GM19468 (cell line): ENCODE results near the gene ALDH9A1.
"Not testable (repeated sequence)": the region's sequence is repeated elsewhere in the genome, so short reads cannot be mapped to it uniquely, and the experiment has no call there.

ENCODE experiments used
- ATAC-seq: cut with Tn5 transposase; IDR thresholded peaks from one replicate; pipeline ENCODE4 v1.9.1; 2021; ENCODE audit warnings: mild to moderate bottlenecking, moderate library complexity, moderate number of reproducible peaks; ENCODE audit not compliant: unreplicated experiment; ENCODE audit errors: extremely low read depth

The ALDH9A1 gene

DNA sequence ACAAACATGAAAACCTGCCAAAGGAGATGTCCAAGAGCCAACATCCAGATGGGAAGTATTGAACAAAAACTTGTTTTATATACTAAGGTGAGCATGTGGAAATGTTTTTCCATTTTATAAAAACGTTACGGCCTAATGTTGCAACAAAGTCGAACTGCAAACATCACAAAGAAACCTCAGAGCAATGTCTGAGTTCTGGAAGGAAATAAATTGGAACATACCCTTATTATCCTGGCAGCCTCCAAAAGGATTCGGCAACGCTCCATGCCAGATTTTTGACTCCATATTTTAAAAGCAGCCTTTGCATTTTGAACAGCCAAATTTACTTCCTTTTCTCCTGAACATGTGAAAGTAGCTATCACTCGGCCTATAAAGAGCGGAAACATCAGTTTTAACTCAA, 3.3 kb downstream of the ALDH9A1 start:
- ATAC-seq = no peak

DNA sequence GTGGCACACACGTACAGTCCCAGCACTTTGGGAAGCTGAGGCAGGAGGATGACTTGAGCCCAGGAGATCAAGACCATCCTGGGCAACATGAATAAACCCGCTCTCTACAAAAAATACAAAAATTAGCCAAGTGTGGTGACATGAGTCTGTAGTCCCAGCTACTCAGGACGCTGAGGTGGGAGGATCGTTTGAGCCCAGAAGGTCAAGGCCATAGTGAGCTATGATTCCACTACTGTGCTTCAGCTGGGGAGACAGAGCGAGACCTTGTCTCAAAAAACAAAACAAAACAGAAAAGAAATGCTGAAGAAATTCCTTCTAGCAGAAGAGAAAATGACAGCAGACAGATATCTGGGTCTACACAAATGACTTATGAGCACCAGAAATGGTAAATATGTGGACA, 10.3 kb downstream of the ALDH9A1 start:
- no peak for ATAC-seq

DNA sequence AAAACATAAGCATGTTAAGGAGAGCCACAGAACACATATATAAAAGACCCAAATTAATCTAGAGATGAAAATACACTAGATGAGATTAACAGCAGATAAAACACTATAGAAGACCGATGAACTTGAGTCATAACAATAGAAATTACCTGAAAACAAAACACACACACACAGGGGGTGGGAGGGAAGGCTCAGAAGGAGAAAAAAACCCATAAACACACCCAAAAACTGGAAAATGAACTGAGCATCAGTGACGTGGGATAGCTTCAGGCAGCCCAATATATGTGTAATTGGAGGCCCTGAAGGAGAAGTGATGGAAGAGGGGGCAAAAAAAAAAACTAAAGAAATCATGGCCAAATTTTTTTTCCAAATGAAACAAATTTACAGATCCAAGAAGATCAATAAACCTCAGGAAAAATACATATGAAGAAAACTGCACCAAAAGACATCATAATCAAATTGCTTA, 11.4 kb downstream of the ALDH9A1 start:
- no peak for ATAC-seq

DNA sequence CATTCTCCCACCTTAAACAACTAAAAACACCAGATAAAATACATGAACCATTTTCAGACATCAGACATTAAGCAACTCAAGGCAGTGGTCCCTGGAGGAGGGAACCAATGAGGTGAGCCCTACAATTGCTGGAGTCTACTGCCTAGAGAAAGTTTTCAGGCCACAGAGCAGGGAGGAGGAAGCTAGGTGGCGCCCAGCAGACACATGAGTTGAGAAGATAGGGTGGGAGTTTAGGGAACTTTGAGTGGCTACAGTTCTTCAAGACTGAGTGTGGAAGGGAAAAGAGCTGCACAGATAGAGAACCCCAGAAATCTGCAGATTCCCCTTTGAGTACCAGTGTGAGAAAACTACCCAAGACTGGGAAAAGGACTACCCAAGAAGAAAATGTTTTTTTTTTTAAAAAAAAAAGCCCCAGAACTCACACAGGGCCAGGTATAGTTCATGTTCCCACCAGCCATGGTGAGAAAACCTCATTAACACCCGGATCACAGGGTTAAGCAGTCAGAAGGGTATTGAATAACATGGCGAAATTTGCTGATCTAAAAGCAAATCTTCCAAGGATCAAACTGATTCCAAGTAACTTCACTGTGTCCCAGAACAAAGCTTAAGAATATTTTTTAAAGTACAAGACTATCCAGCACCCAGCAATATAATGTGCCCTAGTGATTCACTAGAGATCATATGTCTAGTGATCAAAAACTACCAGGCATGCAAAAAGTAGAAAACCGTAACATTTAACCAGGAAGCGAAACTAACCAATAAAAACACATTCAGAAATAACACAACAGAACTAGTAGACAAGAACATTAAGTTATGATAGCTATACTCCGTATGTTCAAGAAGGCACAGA, 12.0 kb downstream of the ALDH9A1 start:
- peak; percentile 36 for ATAC-seq

DNA sequence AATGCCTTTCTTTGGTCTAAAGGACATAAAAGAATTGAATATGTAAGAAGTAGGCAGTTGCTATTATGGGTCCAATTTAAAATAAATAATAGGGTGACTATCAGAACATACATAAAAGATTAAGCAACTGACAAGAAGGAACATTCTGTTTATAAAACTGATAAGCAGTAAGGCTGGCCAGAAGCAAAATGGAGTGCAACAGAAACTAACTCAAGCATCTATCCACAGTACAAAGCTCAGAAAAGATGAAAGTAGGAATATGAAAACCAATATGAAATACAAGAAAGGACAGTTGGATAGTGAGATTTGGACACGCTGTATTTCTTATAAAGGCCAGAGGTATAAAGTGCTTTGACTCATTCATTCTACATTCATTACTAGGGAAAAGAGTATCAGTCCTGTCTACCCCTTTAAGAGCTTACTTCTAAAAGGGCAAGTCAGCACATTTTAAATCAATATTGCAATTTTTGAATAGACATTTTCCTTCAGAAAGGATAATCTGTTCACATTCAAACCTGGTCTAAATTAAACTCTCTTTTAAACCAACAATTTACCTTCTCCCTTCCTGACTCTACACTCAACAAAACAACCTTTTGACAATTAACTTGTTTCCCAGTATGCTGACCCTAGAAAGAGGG, 14.4 kb downstream of the ALDH9A1 start:
- ATAC-seq = no peak

DNA sequence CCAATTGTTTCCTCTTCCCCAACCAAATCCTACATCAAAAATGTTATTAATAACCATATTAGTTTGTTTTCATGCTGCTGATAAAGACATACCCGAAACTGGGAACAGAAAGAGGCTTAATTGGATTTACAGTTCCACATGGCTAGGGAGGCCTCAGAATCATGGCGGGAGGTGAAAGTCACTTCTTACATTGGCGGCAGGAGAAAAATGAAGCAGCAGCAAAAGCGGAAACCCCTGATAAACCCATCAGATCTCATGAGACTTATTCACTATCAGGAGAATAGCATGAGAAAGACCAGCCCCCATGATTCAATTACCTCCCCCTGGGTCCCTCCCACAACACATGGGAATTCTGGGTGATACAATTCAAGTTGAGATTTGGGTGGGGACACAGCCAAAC, 17.6 kb downstream of the ALDH9A1 start:
- ATAC-seq = not testable (repeated sequence)

DNA sequence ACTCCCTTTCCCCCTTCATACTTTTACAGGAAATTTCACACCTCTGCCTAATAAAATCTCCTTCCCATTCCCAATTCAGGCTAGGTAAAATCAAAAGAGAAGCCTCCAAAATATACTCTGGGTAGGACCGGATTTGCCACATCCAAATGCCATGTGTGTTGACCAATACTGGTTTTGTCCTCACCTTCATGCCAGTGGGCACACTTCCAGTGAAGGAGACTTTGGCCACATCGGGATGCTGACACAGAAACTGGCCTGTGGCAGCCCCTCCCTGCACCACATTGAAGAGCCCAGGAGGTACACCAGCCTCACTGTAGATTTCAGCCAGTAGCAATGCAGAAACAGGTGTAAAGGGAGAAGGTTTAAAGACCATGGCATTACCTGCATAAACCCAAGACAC, 18.1 kb downstream of the ALDH9A1 start:
- no peak for ATAC-seq

DNA sequence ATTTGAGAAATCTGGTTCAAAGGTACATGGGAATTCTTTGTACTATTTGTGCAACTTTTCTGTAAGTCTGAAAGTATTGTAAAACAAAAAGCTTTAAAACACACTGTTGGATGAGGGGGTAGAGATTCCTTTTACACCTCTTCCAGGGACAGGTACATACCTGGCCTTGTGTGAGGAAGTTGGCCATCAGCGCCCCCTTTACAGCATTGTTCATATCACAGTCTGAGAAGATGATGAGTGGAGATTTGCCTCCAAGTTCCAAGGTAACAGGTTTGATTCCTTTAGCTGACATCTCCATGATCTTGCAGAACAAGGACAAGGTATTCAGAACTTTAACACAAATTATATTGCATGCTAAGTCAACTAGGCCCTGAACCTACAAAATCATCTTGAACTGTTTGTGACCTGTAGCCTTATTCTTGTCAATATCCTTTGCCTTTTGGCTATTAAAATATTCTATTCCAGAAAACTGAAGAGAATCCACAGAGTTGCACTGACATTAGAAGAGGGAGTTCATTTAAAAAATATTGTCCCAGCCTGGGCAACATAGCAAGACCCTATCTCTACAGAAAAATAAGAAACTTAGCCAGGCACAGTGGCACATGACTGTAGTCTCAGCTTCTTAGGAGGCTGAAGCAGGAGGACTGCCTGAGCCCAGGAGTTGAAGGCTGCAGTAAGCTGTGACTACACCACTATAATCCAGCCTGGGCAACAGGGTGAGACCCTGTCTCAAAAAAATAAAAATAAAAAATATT, 18.9 kb downstream of the ALDH9A1 start:
- ATAC-seq = no peak

DNA sequence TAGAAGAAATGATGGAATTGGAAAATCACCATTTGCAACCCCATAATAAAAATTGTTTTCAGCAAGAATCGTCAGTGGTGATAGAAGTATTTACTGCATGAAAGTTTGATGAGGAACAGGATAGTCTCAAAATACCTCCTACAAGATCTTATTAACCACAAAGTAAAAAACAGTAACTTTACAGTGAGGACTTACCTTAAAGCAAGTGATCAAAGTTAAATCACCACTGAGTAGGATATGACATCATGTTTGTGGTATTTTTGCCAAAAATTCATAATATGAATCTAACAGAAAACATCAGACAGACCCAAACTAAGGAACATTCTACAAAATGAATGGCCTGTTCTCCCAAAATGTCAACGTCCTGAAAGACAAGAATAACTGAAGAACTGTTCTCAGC, 19.9 kb downstream of the ALDH9A1 start:
- no peak for ATAC-seq

DNA sequence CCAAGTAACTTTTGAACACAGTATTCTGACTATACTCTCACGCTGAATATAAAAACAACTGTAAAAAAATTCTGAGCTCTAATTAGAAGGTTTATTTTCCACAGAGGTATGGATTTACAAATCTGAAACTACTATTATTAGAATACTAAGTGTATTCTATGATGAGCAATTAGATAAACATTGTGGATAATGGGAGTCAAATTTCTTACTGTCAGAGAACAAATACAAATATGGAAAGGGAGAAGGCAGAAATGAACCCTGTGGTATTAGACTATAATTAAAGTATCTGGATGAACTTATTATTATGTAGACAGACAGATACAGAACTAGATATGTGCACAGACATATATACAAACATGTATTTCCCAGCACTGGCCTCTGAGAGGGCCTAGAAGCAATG, 22.6 kb downstream of the ALDH9A1 start:
- ATAC-seq = no peak

DNA sequence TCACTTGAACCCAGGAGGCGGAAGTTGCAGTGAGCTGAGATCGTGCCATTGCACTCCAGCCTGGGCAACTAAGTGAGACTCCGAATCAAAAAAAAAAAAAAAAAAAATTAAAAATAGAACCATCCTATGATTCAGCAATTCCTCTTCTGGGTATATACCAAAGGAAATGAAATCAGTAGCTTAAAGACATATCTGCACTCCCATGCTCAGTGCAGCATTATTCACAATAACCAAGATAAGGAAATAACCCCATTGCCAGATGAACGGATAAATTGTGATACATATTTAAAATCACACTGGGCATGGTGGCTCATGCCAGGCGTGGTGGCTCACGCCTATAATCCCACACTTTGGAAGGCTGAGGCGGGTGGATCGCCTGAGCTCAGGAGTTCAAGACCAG, 23.8 kb downstream of the ALDH9A1 start:
- no peak for ATAC-seq

DNA sequence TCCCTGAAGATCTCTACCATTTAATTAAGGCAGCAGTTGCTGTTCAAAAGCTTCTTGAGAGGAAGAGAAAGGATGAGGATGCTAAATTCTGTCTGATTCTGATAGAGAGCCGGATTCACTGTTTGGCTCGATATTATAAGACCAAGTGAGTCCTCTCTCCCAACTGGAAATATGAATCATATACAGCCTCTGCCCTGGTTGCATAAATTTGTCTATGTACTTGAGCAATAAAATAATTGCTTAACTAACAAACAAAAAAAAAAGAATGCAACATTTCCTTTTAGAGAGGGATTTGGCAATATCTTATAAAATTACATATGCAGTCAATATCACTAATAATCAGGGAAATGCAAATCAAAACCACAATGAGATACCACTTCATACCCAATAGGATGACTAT, 26.8 kb downstream of the ALDH9A1 start:
- no peak for ATAC-seq

DNA sequence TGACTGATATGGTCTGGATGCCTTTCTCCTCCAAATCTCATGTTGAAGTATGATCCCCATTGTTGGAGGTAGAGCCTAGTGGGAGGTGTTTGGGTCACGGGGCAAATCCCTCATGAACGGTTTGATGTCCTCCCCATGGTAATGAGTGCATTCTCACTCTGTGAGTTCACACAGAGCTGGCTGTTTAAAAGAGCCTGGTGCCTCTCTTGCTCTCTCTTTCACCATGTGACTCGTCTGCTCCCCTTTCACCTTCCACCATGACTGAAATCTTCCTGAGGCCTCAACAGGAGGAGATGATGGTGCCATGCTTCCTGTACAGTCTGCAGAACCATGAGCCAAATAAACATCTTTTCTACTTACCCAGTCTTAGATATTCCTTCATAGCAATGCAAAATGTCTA, 30.2 kb downstream of the ALDH9A1 start:
- no peak for ATAC-seq

DNA sequence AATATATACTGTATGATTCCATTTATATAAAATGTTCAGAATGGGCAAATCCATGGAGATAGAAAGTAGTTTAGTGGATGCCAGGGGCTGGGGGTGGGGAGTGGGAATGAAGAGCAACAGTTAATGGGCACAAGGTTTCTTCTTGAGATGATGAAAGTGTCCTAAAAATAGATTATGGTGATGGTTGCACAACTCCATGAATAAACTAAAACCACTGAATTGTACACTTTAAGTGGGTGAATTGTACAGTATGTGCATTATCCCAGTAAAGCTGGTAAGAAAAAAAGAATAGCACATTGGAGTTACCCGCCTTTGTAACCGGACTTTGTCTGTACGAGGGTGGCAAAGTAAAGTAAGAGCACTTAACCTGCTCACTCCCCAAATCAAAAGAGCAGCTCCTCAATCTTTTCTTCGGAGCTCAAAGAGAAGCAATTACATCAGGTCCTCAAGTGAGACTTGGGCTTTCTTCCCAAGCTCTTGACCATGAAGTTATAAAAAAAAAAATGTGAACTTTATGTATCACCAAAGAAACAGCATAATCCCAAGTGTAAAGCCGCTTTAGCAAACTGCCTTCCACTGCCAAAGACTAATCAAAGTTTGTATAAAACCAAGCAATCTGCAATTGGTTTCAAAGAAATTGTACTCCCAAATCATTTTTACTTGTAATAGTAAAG, 32.1 kb downstream of the ALDH9A1 start:
- no peak for ATAC-seq

DNA sequence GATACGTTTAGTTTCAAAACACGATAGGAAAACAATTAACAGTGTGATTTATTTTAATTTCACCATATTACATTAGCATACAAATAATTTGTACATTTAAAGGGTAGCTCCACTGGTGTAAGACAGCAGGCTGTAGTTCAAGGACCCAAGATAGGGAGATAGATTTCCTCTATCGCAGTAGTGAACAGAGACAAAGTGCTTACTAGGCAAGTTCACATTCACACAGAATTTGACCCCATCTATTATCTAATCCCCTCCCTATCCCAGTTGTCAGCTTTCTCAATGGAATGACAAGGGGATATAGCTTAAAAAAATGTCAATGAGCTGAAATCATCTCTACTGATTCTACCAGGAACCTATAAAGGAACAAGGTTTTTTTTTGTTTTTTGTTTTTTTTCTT, 36.2 kb downstream of the ALDH9A1 start:
- no peak for ATAC-seq

DNA sequence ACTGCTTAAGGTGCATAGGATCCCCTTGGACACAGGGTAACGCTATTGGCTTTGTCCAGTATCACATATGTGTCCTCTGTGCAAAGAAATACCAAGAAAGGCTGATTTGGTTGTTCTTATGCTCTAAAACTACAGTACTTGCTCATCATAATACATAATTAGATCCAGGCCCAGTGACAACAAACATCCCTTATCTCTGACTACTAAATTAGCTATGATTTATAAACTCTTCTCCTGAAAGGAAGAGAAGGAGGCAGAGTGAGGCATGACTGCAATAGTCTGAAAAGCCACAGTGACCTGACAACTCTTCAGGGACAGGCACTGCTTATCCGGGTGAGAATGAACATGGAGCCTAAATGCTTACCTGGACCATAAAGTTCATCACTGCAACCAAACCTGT, 36.7 kb downstream of the ALDH9A1 start:
- no peak for ATAC-seq

DNA sequence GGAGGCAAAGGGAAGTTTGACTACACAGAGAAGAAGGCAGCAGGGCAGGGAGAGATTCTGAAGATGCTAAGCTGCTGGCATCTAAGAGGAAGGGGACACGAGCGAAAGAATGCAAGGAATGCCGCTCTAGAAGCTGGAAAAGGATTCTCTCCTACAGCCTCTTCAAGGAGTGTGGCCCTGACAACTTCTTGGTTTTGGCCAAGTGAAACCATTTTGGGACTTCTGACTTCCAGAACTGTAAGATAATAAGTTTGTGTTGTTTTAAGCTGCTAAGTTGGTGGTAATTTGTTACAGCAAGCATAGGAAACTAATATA, 38.8 kb downstream of the ALDH9A1 start:
- no peak for ATAC-seq

DNA sequence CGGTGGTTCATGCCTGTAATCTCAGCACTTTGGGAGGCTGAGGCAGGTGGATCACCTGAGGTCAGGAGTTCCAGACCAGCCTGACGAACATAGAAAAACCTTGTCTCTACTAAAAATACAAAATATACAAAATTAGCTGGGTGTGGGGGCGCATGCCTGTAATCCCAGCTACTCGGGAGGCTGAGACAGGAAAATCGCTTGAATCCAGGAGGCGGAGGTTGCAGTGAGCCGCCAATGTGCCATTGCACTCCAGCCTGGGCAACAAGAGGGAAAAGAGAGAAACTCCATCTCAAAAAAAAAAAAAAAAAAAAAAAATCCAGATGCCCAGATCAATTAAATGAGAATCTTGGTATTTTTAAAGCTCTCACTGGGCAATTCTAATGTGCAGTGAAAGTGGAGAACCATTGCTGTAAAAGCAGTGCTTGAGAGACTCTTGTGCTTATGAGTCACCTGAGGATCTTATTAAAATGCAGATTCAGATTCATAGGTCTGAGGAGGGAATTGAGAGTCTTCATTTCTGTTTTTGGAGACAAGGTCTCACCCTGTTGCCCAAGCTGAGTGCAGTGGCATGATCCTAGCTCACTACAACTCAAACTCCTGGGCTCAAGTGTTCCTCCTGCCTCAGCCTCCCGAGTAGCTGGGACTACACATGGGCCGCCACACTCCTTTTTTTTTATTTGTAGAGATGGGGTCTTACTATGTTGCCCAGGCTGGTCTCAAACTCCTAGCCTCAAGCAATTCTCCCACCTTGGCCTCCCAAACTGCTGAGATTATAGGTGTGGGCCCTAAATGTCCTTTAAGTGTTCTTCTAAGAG, 39.4 kb downstream of the ALDH9A1 start:
- not testable (repeated sequence) for ATAC-seq

DNA sequence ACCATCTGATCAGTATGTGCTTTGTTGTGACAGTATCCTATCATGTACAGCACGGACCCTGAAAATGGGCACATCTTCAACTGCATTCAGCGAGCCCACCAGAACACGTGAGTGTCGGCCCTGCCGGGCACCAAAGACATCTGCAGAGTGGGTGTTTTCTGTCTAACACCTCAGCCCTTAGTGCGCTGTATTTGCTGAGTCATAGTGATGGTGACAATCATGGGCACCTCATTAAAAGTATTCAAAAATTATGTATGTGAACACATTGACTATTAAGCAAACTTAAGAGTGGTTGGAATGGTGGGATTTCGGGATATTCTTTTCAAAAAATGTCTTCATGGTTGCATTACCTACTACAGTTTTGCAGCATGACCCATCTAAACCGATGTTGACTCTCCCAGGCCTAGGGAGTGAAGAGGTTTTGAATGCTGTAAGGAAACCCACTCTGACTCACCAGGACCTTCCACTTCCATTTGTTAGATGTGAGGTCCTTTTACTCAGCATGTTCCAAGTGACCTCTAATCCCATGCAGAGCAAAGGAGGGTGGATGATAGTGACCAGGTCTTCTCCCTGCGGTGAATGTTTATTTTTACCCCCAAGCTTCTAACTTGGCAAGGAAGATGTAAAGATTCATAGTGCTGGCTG, 47.3 kb downstream of the ALDH9A1 start:
- no peak for ATAC-seq
